Endodermal cell (in vitro differentiated cells): ENCODE results near the gene TNFAIP2. TPM values are rescaled to one million over a fixed set of nuclear protein-coding genes. Genes with fewer than 3 reads are reported as not detected.

Experiments
- DNase-seq: peaks from one replicate; pipeline ENCODE4 v3.0.0-alpha.2; 2017
- H3K27ac ChIP-seq: 2 replicates; pipeline ENCODE4 v1.5.1; 2013; ENCODE audit warnings: mild to moderate bottlenecking, low read depth, low read length, moderate library complexity
- H3K27me3 ChIP-seq: 2 replicates; pipeline ENCODE4 v1.6.1; 2013; ENCODE audit warnings: mild to moderate bottlenecking, low read length, moderate library complexity; ENCODE audit not compliant: insufficient read depth, control insufficient read depth, poor library complexity, severe bottlenecking
- H3K36me3 ChIP-seq: 2 replicates; pipeline ENCODE4 v1.7.0; 2013; ENCODE audit warnings: mild to moderate bottlenecking, low read length, moderate library complexity; ENCODE audit not compliant: control insufficient read depth, insufficient read depth
- H3K4me1 ChIP-seq: one replicate; pipeline ENCODE4 v1.7.0; 2013; ENCODE audit warnings: low read length; ENCODE audit not compliant: control insufficient read depth, insufficient read depth
- H3K4me3 ChIP-seq: 2 replicates; pipeline ENCODE4 v1.5.1; 2013; ENCODE audit warnings: mild to moderate bottlenecking, low read length, moderate library complexity
- H3K9ac ChIP-seq: 2 replicates; pipeline ENCODE4 v1.6.1; 2013; ENCODE audit warnings: mild to moderate bottlenecking, low read length, moderate library complexity; ENCODE audit not compliant: poor library complexity, severe bottlenecking; ENCODE audit errors: extremely low read depth
- H3K9me3 ChIP-seq: 2 replicates; pipeline ENCODE4 v1.6.1; 2013; ENCODE audit warnings: mild to moderate bottlenecking, low read length, moderate library complexity; ENCODE audit not compliant: control insufficient read depth
- H3K27ac Mint-ChIP-seq: 2 replicates; pipeline ENCODE4 v1.8.0; 2020; ENCODE audit warnings: mixed read lengths
- H3K27me3 Mint-ChIP-seq: 2 replicates; pipeline ENCODE4 v1.8.0; 2021; ENCODE audit warnings: mild to moderate bottlenecking, mixed read lengths; ENCODE audit not compliant: insufficient read depth
- H3K36me3 Mint-ChIP-seq: 2 replicates; pipeline ENCODE4 v1.8.0; 2020; ENCODE audit warnings: low read depth, mixed read lengths
- H3K4me1 Mint-ChIP-seq: 2 replicates; pipeline ENCODE4 v1.8.0; 2020; ENCODE audit warnings: mixed read lengths
- H3K4me3 Mint-ChIP-seq: 2 replicates; pipeline ENCODE4 v1.8.0; 2020; ENCODE audit warnings: mild to moderate bottlenecking, moderate library complexity, mixed read lengths
- H3K9me3 Mint-ChIP-seq: 2 replicates; pipeline ENCODE4 v1.8.0; 2020; ENCODE audit warnings: mild to moderate bottlenecking, mixed read lengths
- WGBS, 2 experiments: methylation state at CpG; one replicate each; pipeline versions ENCODE4 v1.1.5 to v1.1.7; 2013; ENCODE audit warnings: missing lambda C conversion rate in 2 of 2, mixed read lengths in 1 of 2; ENCODE audit not compliant: insufficient coverage in 1 of 2, insufficient read length in 1 of 2; 5-methylcytosine and 5-hydroxymethylcytosine counted together
- total RNA-seq, 2 donors: library from RNA; stranded (reverse); fragmentation: NEBNext Ultra II Directional in 1 of 2; extraction: Animal tissue kit (Norgen Biotek cat#: 25700) in 1 of 2; gene quantifications; 2 replicates in 1 of 2; 3 replicates in 1 of 2; pipeline ENCODE4 v1.2.1, GENCODE V29; 2021
- TF ChIP-seq, protein P1 (sequence below): fragments of 200-600 bp; sonication (generic); conservative IDR thresholded peaks from 2 replicates; pipeline ENCODE4 v1.5.0; 2021; ENCODE audit warnings: antibody characterized with exemption, mild to moderate bottlenecking

Gene TNFAIP2
- total RNA-seq, 2 donors from 2014 or later = 16.8 to 19.4 TPM

- peaks cover 8% of the 10 kb centered on the region for H3K4me1 Mint-ChIP-seq
These were observed 3.6 kb downstream of the TNFAIP2 start for GRCh38 chr14:103126873-103127304.

DNA sequence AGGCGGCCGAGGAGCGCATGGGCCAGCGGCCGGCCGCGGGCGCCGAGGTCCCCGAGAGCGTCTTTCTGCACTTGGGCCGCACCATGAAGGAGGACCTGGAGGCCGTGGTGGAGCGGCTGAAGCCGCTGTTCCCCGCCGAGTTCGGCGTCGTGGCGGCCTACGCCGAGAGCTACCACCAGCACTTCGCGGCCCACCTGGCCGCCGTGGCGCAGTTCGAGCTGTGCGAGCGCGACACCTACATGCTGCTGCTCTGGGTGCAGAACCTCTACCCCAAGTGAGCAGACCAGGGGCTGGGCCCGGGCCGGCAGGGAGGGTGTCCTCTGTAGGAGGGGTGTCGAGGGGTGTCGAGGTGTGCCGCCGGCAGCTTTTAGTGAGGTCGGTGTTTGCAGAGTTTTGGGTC, 4.1 kb downstream of the TNFAIP2 start:
- Histone ChIP-seq H3K36me3 (no peaks in the 10 kb centered on the region), H3K27ac (no peak overlapping the region), H3K4me1 (no peaks in the 10 kb centered on the region), H3K9me3 (no peaks in the 10 kb centered on the region), H3K9ac (no peak overlapping the region), H3K4me3 (no peak overlapping the region), H3K27me3 (no peaks in the 10 kb centered on the region)
- H3K9me3 Mint-ChIP-seq = no peaks in the 10 kb centered on the region
- 95 to 96% methylated on average over 33 to 39 of the region's 39 CpGs for WGBS, 2 experiments
- TF ChIP-seq, protein P1, sequence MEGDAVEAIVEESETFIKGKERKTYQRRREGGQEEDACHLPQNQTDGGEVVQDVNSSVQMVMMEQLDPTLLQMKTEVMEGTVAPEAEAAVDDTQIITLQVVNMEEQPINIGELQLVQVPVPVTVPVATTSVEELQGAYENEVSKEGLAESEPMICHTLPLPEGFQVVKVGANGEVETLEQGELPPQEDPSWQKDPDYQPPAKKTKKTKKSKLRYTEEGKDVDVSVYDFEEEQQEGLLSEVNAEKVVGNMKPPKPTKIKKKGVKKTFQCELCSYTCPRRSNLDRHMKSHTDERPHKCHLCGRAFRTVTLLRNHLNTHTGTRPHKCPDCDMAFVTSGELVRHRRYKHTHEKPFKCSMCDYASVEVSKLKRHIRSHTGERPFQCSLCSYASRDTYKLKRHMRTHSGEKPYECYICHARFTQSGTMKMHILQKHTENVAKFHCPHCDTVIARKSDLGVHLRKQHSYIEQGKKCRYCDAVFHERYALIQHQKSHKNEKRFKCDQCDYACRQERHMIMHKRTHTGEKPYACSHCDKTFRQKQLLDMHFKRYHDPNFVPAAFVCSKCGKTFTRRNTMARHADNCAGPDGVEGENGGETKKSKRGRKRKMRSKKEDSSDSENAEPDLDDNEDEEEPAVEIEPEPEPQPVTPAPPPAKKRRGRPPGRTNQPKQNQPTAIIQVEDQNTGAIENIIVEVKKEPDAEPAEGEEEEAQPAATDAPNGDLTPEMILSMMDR = no peak
- H3K27me3 Mint-ChIP-seq = peaks cover 42% of the 10 kb centered on the region
- DNase-seq = no peak
- H3K27ac Mint-ChIP-seq = no peak overlapping the region
- no peak overlapping the region for H3K4me3 Mint-ChIP-seq
- H3K36me3 Mint-ChIP-seq = peaks cover 1% of the 10 kb centered on the region
- H3K4me1 Mint-ChIP-seq = peaks cover 5% of the 10 kb centered on the region

More at GRCh38 chr14:103126873-103127304, 3.6 kb downstream of the TNFAIP2 start:
- no peaks in the 10 kb centered on the region for H3K9me3 Mint-ChIP-seq
- 86 to 97% methylated on average over 42 to 57 of the region's 62 CpGs for WGBS, 2 experiments
- Histone ChIP-seq H3K36me3 (no peaks in the 10 kb centered on the region), H3K4me1 (no peaks in the 10 kb centered on the region), H3K9me3 (no peaks in the 10 kb centered on the region), H3K27me3 (no peaks in the 10 kb centered on the region), H3K27ac (no peak overlapping the region), H3K4me3 (no peak overlapping the region), H3K9ac (no peak overlapping the region)
- peaks cover 45% of the 10 kb centered on the region for H3K27me3 Mint-ChIP-seq
- DNase-seq = peak; percentile 92
- peaks cover 1% of the 10 kb centered on the region for H3K36me3 Mint-ChIP-seq
- no peak overlapping the region for H3K27ac Mint-ChIP-seq
- peak overlapping the region; percentile 31 for H3K4me3 Mint-ChIP-seq
- TF ChIP-seq, protein P1 = peak; percentile 62

DNA sequence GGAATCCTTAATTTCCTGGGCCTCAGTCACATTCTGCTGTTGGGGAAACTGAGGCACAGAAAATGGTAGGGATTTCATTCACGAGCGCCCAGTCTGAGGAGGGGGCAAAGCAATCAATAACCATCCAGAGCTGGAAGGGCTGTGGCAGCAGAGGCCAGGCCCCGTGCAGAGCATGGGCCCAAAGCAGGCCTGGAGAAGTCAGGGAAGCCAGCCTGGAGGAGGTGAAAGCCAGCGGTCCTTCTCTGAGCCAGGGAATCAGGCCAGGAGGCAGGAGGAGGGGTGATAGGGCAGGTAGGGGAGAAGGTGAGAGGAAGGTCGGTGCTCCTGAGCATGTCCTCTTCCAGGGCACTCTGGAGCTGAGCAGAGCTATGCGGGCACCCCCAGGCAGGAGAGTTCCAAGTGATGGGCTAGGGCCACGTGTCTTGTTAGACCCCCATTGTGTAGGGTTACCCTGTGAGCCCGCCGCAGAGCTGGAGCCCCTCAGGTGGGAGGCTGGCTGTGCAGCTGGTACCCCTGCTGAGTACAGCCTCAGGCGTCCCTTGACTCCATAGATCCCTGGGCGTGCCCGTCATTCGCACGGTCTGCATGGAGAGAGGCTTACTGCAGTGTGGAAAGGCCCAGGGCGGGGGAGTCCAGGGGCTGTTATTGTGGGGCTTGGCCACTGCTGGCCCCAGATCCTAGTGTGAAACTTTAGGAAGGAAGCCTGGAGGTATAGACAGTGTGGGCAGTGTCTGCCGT, 4.8 kb downstream of the TNFAIP2 start:
- peaks cover 5% of the 10 kb centered on the region for H3K4me1 Mint-ChIP-seq
- H3K36me3 Mint-ChIP-seq = peaks cover 1% of the 10 kb centered on the region
- no peaks in the 10 kb centered on the region for H3K9me3 ChIP-seq
- TF ChIP-seq, protein P1 = no peak
- 91 to 95% methylated on average over 13 to 16 of the region's 16 CpGs for WGBS, 2 experiments
- H3K4me3 ChIP-seq = no peak overlapping the region
- H3K27me3 Mint-ChIP-seq = peaks cover 40% of the 10 kb centered on the region
- no peak overlapping the region for H3K9ac ChIP-seq
- no peaks in the 10 kb centered on the region for H3K27me3 ChIP-seq
- no peak for DNase-seq
- no peaks in the 10 kb centered on the region for H3K4me1 ChIP-seq
- H3K27ac Mint-ChIP-seq = no peak overlapping the region
- peaks cover 2% of the 10 kb centered on the region for H3K36me3 ChIP-seq
- no peak overlapping the region for H3K4me3 Mint-ChIP-seq
- H3K9me3 Mint-ChIP-seq = no peaks in the 10 kb centered on the region
- H3K27ac ChIP-seq = no peak overlapping the region
